HCT116 (cell line): ENCODE data around the gene MAMSTR. TPM values are rescaled to one million over a fixed set of nuclear protein-coding genes. Genes with fewer than 3 reads are reported as not detected.

Experiments
- ATAC-seq: fragments of 200-7000 bp; cut with Tn5 transposase; 2 replicates; pipeline ENCODE4 v1.9.1; 2020; ENCODE audit warnings: mild to moderate bottlenecking, moderate library complexity
- BruUV-seq: library from RNA; stranded (reverse); fragments of 400-500 nt; replicated peaks from 2 replicates; lab custom pipeline; 2021; lab: Mats Ljungman, UMichigan
- CTCF ChIA-PET: fragments of 300-600 bp; sonication (Branson Sonifier 250); formaldehyde crosslinking; loops from one replicate; lab custom pipeline; 2021; ENCODE audit warnings: antibody characterized with exemption; lab: Charles Lee
- POLR2A ChIA-PET: fragments of 300-600, 350-600 bp; sonication (Branson Sonifier 250); formaldehyde crosslinking; loops from one replicate; lab custom pipeline; 2021; ENCODE audit warnings: antibody characterized with exemption; lab: Charles Lee
- RAD21 ChIA-PET, 2 experiments: fragments of 300-600 bp; sonication (Branson Sonifier 250); formaldehyde crosslinking; loops; one replicate each; lab custom pipeline; 2023; ENCODE audit warnings: low total read pairs in 2 of 2; ENCODE audit not compliant: uncharacterized antibody in 2 of 2, unreplicated experiment in 2 of 2, low non-redundant PET in 1 of 2; lab: Charles Lee
- DNase-seq: peaks from one replicate; pipeline ENCODE4 v3.0.0-alpha.2; 2010; ENCODE audit warnings: low read depth, low spot score
- H2AFZ ChIP-seq: fragments of 200-600 bp; shearing (Covaris generic), sonication (generic); 2 replicates; pipeline ENCODE4 v1.6.1; 2017; ENCODE audit warnings: low read depth, mixed run types, mixed read lengths, antibody characterized with exemption, low read length; ENCODE audit not compliant: poor library complexity, severe bottlenecking
- H3K27ac ChIP-seq: 2 replicates; pipeline ENCODE4 v1.5.1; 2012; ENCODE audit warnings: low read depth, low read length
- H3K27me3 ChIP-seq: fragments of 200-600 bp; sonication (generic); 2 replicates; pipeline ENCODE4 v1.6.1; 2016; ENCODE audit warnings: mixed run types, low read length, mixed read lengths; ENCODE audit not compliant: insufficient read depth
- H3K36me3 ChIP-seq, 2 experiments: fragments of 200-500 bp in 1 of 2; fragments of 200-600 bp in 1 of 2; sonication (Bioruptor generic) in 1 of 2; sonication (generic) in 1 of 2; 2 replicates each; pipeline versions ENCODE4 v1.5.1 to v1.6.1; 2014 to 2016; ENCODE audit warnings: low read length in 2 of 2, inconsistent platforms in 1 of 2, mixed read lengths in 1 of 2, mixed run types in 1 of 2; ENCODE audit not compliant: insufficient read depth in 2 of 2, control insufficient read depth in 1 of 2
- H3K4me1 ChIP-seq, 2 experiments: fragments of 200-600 bp in 1 of 2; sonication (generic) in 1 of 2; 2 replicates each; pipeline versions ENCODE4 v1.5.1 to v1.6.1; 2012 to 2017; ENCODE audit warnings: low read length in 2 of 2, inconsistent platforms in 1 of 2, mild to moderate bottlenecking in 1 of 2, mixed read lengths in 1 of 2, mixed run types in 1 of 2, moderate library complexity in 1 of 2; ENCODE audit not compliant: insufficient read depth in 2 of 2, control insufficient read depth in 1 of 2
- H3K4me2 ChIP-seq: fragments of 200-600 bp; sonication (generic); 2 replicates; pipeline ENCODE4 v1.6.1; 2017; ENCODE audit warnings: mixed run types, low read length, mixed read lengths
- H3K4me3 ChIP-seq, 2 experiments: fragments of 200-600 bp in 1 of 2; sonication (generic) in 1 of 2; replicated peaks in 1 of 2; 2 replicates each; pipeline ENCODE4 v1.5.1; 2011 to 2016; ENCODE audit warnings: low read length in 2 of 2, control low read depth in 1 of 2, low read depth in 1 of 2, mild to moderate bottlenecking in 1 of 2, mixed read lengths in 1 of 2, mixed run types in 1 of 2
- H3K79me2 ChIP-seq: fragments of 200-600 bp; sonication (generic); 2 replicates; pipeline ENCODE4 v1.6.1; 2017; ENCODE audit warnings: mild to moderate bottlenecking, mixed run types, low read length, moderate library complexity, mixed read lengths; ENCODE audit not compliant: insufficient read depth
- H3K9ac ChIP-seq: fragments of 200-600 bp; sonication (generic); 2 replicates; pipeline ENCODE4 v1.6.1; 2016; ENCODE audit warnings: low read length, mixed read lengths
- H3K9me2 ChIP-seq: fragments of 200-600 bp; sonication (generic), shearing (Covaris generic); 2 replicates; pipeline ENCODE4 v1.6.1; 2017; ENCODE audit warnings: mixed run types, mild to moderate bottlenecking, moderate library complexity; ENCODE audit not compliant: insufficient read depth
- H3K9me3 ChIP-seq, 2 experiments: fragments of 200-500 bp in 1 of 2; fragments of 200-600 bp in 1 of 2; sonication (Bioruptor generic) in 1 of 2; sonication (generic) in 1 of 2; 2 replicates each; pipeline ENCODE4 v1.6.1; 2014 to 2017; ENCODE audit warnings: low read length in 2 of 2, mixed read lengths in 2 of 2, inconsistent platforms in 1 of 2, low read depth in 1 of 2, mild to moderate bottlenecking in 1 of 2, mixed run types in 1 of 2, moderate library complexity in 1 of 2; ENCODE audit not compliant: control insufficient read depth in 1 of 2, insufficient read depth in 1 of 2
- H4K20me1 ChIP-seq: fragments of 200-600 bp; sonication (generic), shearing (Covaris generic); 2 replicates; pipeline ENCODE4 v1.6.1; 2017; ENCODE audit warnings: mixed run types, mild to moderate bottlenecking, moderate library complexity; ENCODE audit not compliant: insufficient read depth
- CBX3 ChIP-seq: IDR thresholded peaks from 2 replicates; pipeline ENCODE4 v1.6.1; 2012; ENCODE audit warnings: low read depth
- EGR1 ChIP-seq: IDR thresholded peaks from 2 replicates; pipeline ENCODE4 v1.6.1; 2012; ENCODE audit warnings: low read depth
- ELF1 ChIP-seq: IDR thresholded peaks from 2 replicates; pipeline ENCODE4 v1.6.1; 2012; ENCODE audit warnings: low read depth, borderline replicate concordance
- EZH2phosphoT487 ChIP-seq: fragments of 200-600 bp; IDR thresholded peaks from 2 replicates; pipeline ENCODE4 v1.6.1; 2018; ENCODE audit warnings: antibody characterized with exemption, borderline replicate concordance
- FOSL1 ChIP-seq: IDR thresholded peaks from 2 replicates; pipeline ENCODE4 v1.6.1; 2012; ENCODE audit warnings: low read depth
- POLR2AphosphoS5 ChIP-seq: IDR thresholded peaks from 2 replicates; pipeline ENCODE4 v1.6.1; 2011; ENCODE audit warnings: mild to moderate bottlenecking, low read depth, low read length, moderate library complexity
- RAD21 ChIP-seq: IDR thresholded peaks from 2 replicates; pipeline ENCODE4 v1.6.1; 2012; ENCODE audit warnings: low read depth, mild to moderate bottlenecking
- ZFX ChIP-seq: fragments of 450-650 bp; IDR thresholded peaks from 2 replicates; pipeline ENCODE4 v1.6.1; 2017
- intact Hi-C: fragments of 100-400 bp; cut with micrococcal nuclease; formaldehyde crosslinking; loops from 2 replicates; pipeline ENCODE4 v1.10.0; 2022
- total RNA-seq: library from RNA; stranded (reverse); gene quantifications from one replicate; pipeline ENCODE4 v1.2.1, GENCODE V29; 2021; ENCODE audit not compliant: unreplicated experiment
- TF ChIP-seq, protein P1 (sequence below): IDR thresholded peaks from 2 replicates; pipeline ENCODE4 v1.6.1; 2012
- TF ChIP-seq, protein P2 (sequence below): IDR thresholded peaks from 2 replicates; pipeline ENCODE4 v1.6.1; 2012

MAMSTR gene
- total RNA-seq, 1 experiment from 2014 or later, result 1.3 TPM

DNA sequence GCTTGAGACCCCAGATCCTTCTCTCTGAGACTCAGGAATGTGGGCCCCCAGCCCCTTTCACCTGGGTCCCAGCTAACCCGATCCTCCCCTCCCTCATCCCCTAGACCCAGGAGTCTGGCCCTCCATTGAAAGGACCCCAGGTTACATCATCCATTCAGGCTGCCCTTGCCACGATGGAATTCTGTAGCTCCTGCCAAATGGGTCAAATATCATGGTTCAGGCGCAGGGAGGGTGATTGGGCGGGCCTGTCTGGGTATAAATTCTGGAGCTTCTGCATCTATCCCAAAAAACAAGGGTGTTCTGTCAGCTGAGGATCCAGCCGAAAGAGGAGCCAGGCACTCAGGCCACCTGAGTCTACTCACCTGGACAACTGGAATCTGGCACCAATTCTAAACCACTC lies 36.3 kb upstream of the MAMSTR start:
- H3K4me3 ChIP-seq, result no peak overlapping the region
- POLR2A ChIA-PET, result no interaction called here

DNA sequence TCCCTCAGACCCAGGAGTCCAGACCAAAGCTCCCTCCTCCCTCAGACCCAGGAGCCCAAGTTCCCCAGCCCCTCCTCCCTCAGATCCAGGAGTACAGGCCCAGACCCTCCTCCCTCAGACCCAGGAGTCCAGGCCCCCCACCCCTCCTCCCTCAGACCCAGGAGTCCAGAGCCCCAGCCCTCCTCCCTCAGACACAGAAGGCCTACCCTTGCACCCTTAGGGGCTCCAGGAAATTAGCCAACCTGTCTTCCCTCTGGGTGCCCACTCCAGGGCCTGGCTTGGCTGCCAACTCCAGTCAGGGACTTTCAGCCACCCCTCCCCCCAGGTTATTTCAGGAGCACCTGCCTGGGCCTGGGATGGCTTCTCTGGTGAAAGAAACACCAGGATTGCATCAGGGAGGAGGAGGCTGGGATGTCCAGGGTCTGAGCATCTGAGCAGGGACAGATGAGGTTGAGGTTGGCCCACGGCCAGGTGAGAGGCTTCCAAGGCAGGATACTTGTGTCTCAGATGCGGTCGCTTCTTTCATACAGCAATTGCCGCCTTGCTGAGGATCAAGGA lies 35.6 kb upstream of the MAMSTR start, which contains the start of gene FGF21:
Gene FGF21, plus strand, starts transcription at position 441 of the 558 bp plus-strand sequence. CDS start 713 bp downstream, outside the sequence.
- no TSS peak for BruUV-seq
- H3K4me3 ChIP-seq, result peak within 1 kb of the TSS in 1 of 2 experiments; percentile 5; a peak in 1 of 4 replicates
- H3K4me1 ChIP-seq, result peaks cover 25 to 35% of the 10 kb centered on the region in 2 experiments
- no peak within 1 kb of the TSS; the same call in 1 of the 2 replicates for H3K27ac ChIP-seq
- CTCF ChIA-PET, result no interaction called here
- 0 out of 2 replicates have a peak within 1 kb of the TSS, but pooled peaks have one; percentile 9 for H3K4me2 ChIP-seq
- POLR2A ChIA-PET, result interaction anchor here (1.3 kb wide), 1 partner anchor 110 kb away, joined by 3 read pairs; no protein-coding TSS in a partner anchor
- RAD21 ChIA-PET, result no interaction called here
- no peaks in the 10 kb centered on the region for H3K9me3 ChIP-seq
- H3K36me3 ChIP-seq, result peaks cover 1 to 11% of the 10 kb centered on the region in 2 experiments; a peak in 3 of 4 replicates
- no peak for ATAC-seq
- peaks cover 22% of the 10 kb centered on the region for H3K79me2 ChIP-seq
- DNase-seq, result no peak
- no peak within 1 kb of the TSS for H3K9ac ChIP-seq
- no peaks in the 10 kb centered on the region for H4K20me1 ChIP-seq
- H3K27me3 ChIP-seq, result no peaks in the 10 kb centered on the region
- H2AFZ ChIP-seq, result no peak within 1 kb of the TSS
- intact Hi-C loops, result no loop called here
- no peaks in the 10 kb centered on the region for H3K9me2 ChIP-seq
- TF ChIP-seq POLR2AphosphoS5 (peak; percentile 23; the same call in 1 of the 2 replicates), EGR1 (no peak)

More for the DNA sequence above, 36.3 kb upstream of the MAMSTR start:
- ATAC-seq (no peak), DNase-seq (no peak)
- Histone ChIP-seq H3K9me3 (no peaks in the 10 kb centered on the region), H3K36me3 (peaks cover 0 to 5% of the 10 kb centered on the region in 2 experiments; a peak in 1 of 4 replicates), H3K27ac (no peak overlapping the region; the same call in 1 of the 2 replicates), H3K9ac (no peak overlapping the region), H3K4me2 (no peak overlapping the region), H3K79me2 (peaks cover 16% of the 10 kb centered on the region), H4K20me1 (no peaks in the 10 kb centered on the region), H3K4me1 (peaks cover 25 to 35% of the 10 kb centered on the region in 2 experiments), H3K27me3 (no peaks in the 10 kb centered on the region), H3K9me2 (no peaks in the 10 kb centered on the region), H2AFZ (no peak overlapping the region)
- TF ChIP-seq EZH2phosphoT487 (no peak), ELF1 (no peak), RAD21 (no peak), ZFX (no peak), FOSL1 (no peak), POLR2AphosphoS5 (no peak), CBX3 (no peak)
- TF ChIP-seq, protein P1, sequence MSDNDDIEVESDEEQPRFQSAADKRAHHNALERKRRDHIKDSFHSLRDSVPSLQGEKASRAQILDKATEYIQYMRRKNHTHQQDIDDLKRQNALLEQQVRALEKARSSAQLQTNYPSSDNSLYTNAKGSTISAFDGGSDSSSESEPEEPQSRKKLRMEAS, result no peak
- TF ChIP-seq, protein P2, sequence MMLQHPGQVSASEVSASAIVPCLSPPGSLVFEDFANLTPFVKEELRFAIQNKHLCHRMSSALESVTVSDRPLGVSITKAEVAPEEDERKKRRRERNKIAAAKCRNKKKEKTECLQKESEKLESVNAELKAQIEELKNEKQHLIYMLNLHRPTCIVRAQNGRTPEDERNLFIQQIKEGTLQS, result no peak
- BruUV-seq, result no TSS peak
- ChIA-PET RAD21 (no interaction called here), CTCF (no interaction called here)
- intact Hi-C loops, result no loop called here
